Fibroblast of lung (primary cell): ENCODE results near the gene DDR1. TPM values are rescaled to one million over a fixed set of nuclear protein-coding genes. Genes with fewer than 3 reads are reported as not detected.

ENCODE experiments used
- DNase-seq, 2 donors: peaks; one replicate each; pipeline versions ENCODE4 v3.0.0 to v3.0.0-alpha.2; 2010; ENCODE audit warnings: low read depth in 2 of 2
- H2AFZ ChIP-seq: 2 replicates; pipeline ENCODE4 v1.5.1; 2012; ENCODE audit warnings: low read length, control low read depth, inconsistent platforms
- H3K27ac ChIP-seq: 2 replicates; pipeline ENCODE4 v1.5.1; 2011; ENCODE audit warnings: low read length, control low read depth; ENCODE audit not compliant: insufficient read depth
- H3K27me3 ChIP-seq: 2 replicates; pipeline ENCODE4 v1.5.1; 2011; ENCODE audit warnings: mild to moderate bottlenecking, low read length; ENCODE audit not compliant: control insufficient read depth, insufficient read depth
- H3K36me3 ChIP-seq: 2 replicates; pipeline ENCODE4 v1.5.1; 2011; ENCODE audit warnings: low read length; ENCODE audit not compliant: control insufficient read depth, insufficient read depth
- H3K4me1 ChIP-seq: 2 replicates; pipeline ENCODE4 v1.5.1; 2011; ENCODE audit warnings: low read length; ENCODE audit not compliant: control insufficient read depth, insufficient read depth; ENCODE audit errors: extremely low read depth
- H3K4me2 ChIP-seq: 2 replicates; pipeline ENCODE4 v1.5.1; 2011; ENCODE audit warnings: low read length, control low read depth; ENCODE audit not compliant: insufficient read depth; ENCODE audit errors: extremely low read depth
- H3K4me3 ChIP-seq, 4 experiments: fragments of 200-600 bp in 1 of 4; sonication (generic) in 1 of 4; replicated peaks in 1 of 4; 2 replicates each; pipeline ENCODE4 v1.5.1; 2011 to 2016; ENCODE audit warnings: low read length in 4 of 4, low read depth in 3 of 4, mild to moderate bottlenecking in 3 of 4, control low read depth in 2 of 4, inconsistent platforms in 1 of 4, mixed read lengths in 1 of 4; ENCODE audit not compliant: insufficient read depth in 1 of 4; ENCODE audit errors: control extremely low read depth in 1 of 4
- H3K79me2 ChIP-seq: 2 replicates; pipeline ENCODE4 v1.5.1; 2012; ENCODE audit warnings: mild to moderate bottlenecking, low read length, inconsistent platforms; ENCODE audit not compliant: control insufficient read depth, insufficient read depth
- H3K9ac ChIP-seq: 2 replicates; pipeline ENCODE4 v1.5.1; 2011; ENCODE audit warnings: mild to moderate bottlenecking, low read length, control low read depth; ENCODE audit not compliant: insufficient read depth
- H3K9me3 ChIP-seq: 2 replicates; pipeline ENCODE4 v1.5.1; 2012; ENCODE audit warnings: low read depth, low read length; ENCODE audit not compliant: control insufficient read depth, insufficient read depth
- H4K20me1 ChIP-seq: 2 replicates; pipeline ENCODE4 v1.5.1; 2011; ENCODE audit warnings: low read length; ENCODE audit not compliant: control insufficient read depth, insufficient read depth; ENCODE audit errors: extremely low read depth
- EZH2 ChIP-seq: IDR thresholded peaks from 2 replicates; pipeline ENCODE4 v1.5.1; 2012; ENCODE audit warnings: low read length, control low read depth, mild to moderate bottlenecking; ENCODE audit errors: missing control alignments
- polyA plus RNA-seq, 2 donors: library from polyadenylated mRNA; depleted of rRNA in 1 of 2; stranded (reverse) in 1 of 2; unstranded in 1 of 2; fragments of >200 nt; gene quantifications; 2 replicates each; pipeline ENCODE4 v1.2.1, GENCODE V29; 2011 to 2012; ENCODE audit warnings: missing spikeins in 1 of 2
- total RNA-seq: library from RNA; depleted of rRNA; stranded (reverse); fragments of >200 nt; gene quantifications from 2 replicates; pipeline ENCODE4 v1.2.1, GENCODE V29; 2014
- TF ChIP-seq, protein P1 (sequence below), 2 donors: IDR thresholded peaks in 1 of 2; conservative IDR thresholded peaks in 1 of 2; 1 replicate in 1 of 2; 2 replicates in 1 of 2; pipeline ENCODE4 v1.5.1; 2011 to 2012; ENCODE audit warnings: low read length in 2 of 2, control low read depth in 1 of 2, inconsistent platforms in 1 of 2, low read depth in 1 of 2, mild to moderate bottlenecking in 1 of 2

Gene DDR1
- total and polyA plus RNA-seq, 2 donors (not counting 1 experiment from before 2014, with no cell fraction given): 10.9 to 17.5 TPM

DNA sequence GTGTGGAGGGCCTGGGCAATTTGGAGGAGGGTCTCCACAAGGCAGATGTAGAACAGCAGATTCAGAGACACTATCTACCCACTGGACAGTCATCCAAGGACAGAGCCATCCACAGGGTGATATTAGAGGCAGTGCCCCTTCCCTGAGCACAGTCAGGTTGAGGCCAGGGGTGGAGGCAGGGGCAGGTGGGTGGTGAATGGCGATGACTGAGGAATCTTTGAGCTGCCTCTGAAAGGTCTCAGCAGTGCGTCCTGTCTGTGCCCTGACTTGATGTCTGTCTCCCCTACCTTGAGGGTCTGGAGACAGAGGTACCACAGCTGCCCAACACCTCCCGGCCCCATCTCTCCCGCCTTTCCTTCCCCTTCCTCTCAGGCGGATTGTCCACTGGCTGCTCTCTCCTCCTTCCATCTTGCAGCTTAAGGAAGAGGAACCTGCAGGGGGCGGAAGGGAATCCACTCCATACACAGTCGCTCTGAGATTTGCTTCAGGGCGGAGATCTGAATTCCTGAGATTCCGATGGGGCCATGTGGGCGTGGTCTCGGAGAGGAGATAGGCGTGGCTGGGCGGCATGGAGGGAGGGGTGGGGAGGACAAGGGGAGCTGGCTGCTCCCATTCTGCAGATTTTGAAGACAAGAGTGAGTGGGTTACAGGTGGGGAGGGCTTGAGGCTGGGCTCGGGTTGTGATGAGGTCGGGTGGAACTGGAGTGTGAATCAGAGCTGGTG is 58.2 kb downstream of the DDR1 start:
- Histone ChIP-seq H3K4me2 (peak overlapping the region; percentile 46), H3K79me2 (no peaks in the 10 kb centered on the region), H3K27me3 (peaks cover 20% of the 10 kb centered on the region), H3K27ac (no peak overlapping the region), H3K9ac (no peak overlapping the region), H2AFZ (peak overlapping the region; percentile 85), H3K4me3 (no peak overlapping the region), H3K4me1 (peaks cover 4% of the 10 kb centered on the region), H3K9me3 (no peaks in the 10 kb centered on the region), H4K20me1 (no peaks in the 10 kb centered on the region), H3K36me3 (no peaks in the 10 kb centered on the region)
- peak; percentile 70 to 78 for DNase-seq
- TF ChIP-seq EZH2: no peak
- TF ChIP-seq, protein P1, sequence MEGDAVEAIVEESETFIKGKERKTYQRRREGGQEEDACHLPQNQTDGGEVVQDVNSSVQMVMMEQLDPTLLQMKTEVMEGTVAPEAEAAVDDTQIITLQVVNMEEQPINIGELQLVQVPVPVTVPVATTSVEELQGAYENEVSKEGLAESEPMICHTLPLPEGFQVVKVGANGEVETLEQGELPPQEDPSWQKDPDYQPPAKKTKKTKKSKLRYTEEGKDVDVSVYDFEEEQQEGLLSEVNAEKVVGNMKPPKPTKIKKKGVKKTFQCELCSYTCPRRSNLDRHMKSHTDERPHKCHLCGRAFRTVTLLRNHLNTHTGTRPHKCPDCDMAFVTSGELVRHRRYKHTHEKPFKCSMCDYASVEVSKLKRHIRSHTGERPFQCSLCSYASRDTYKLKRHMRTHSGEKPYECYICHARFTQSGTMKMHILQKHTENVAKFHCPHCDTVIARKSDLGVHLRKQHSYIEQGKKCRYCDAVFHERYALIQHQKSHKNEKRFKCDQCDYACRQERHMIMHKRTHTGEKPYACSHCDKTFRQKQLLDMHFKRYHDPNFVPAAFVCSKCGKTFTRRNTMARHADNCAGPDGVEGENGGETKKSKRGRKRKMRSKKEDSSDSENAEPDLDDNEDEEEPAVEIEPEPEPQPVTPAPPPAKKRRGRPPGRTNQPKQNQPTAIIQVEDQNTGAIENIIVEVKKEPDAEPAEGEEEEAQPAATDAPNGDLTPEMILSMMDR (conservative IDR thresholded peaks at IDR 0.05 in 1 of 2, IDR thresholded peaks at IDR 0.05 in 1 of 2; ENCODE audit: low read depth in 1 of 2, low read length in 2 of 2): peak; percentile 55 to 61

DNA sequence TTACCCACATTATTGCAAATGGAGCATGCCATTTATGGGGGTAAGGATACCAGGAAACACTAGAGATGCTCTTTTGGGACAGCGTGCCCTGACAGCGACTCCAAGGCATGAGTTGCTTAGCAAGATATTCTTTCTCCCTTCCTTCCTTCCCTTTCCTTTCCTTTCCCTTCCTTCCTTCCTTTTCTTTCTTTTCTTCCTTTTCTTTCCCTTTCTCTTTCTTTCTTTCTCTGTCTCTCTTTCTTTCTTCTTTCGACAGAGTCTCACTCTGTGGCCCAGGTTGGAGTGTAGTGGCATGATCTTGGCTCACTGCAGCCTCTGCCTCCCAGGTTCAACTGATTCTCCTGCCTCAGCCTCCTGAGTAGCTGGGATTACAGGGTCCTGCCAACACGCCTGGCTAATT is 59.7 kb downstream of the DDR1 start:
- H3K4me1 ChIP-seq: peaks cover 4% of the 10 kb centered on the region
- H3K9ac ChIP-seq: no peak overlapping the region
- no peaks in the 10 kb centered on the region for H3K79me2 ChIP-seq
- H2AFZ ChIP-seq: no peak overlapping the region
- peaks cover 22% of the 10 kb centered on the region for H3K27me3 ChIP-seq
- no peak for DNase-seq
- H3K9me3 ChIP-seq: no peaks in the 10 kb centered on the region
- no peak overlapping the region for H3K27ac ChIP-seq
- H3K4me2 ChIP-seq: no peak overlapping the region
- H4K20me1 ChIP-seq: no peaks in the 10 kb centered on the region
- H3K36me3 ChIP-seq: no peaks in the 10 kb centered on the region
- H3K4me3 ChIP-seq: no peak overlapping the region
- no peak for TF ChIP-seq EZH2
- TF ChIP-seq, protein P1 (conservative IDR thresholded peaks at IDR 0.05 in 1 of 2, IDR thresholded peaks at IDR 0.05 in 1 of 2; ENCODE audit: low read depth in 1 of 2, low read length in 2 of 2): no peak

DNA sequence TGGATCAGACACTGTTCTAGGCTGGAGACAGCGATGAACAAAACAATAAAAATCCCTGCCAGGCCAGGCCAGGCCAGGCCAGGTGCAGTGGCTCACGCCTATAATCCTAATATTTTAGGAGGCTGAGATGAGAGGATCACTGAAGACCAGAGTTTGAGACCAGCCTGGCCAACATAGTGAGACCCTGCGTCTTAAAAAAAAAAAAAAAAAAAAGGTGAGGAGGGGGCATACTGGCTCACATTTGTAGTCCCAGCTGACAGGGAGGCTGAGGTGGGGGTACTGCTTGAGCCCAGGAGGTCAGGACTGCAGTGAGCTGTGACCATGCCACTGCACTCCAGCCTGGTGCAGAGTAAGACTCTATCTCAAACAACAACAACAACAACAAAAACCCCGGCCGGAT is 61.0 kb downstream of the DDR1 start:
- no peak overlapping the region for H3K9ac ChIP-seq
- H3K4me2 ChIP-seq: no peak overlapping the region
- H3K4me1 ChIP-seq: peaks cover 4% of the 10 kb centered on the region
- no peaks in the 10 kb centered on the region for H3K79me2 ChIP-seq
- TF ChIP-seq EZH2: no peak
- H3K4me3 ChIP-seq: no peak overlapping the region
- no peak overlapping the region for H3K27ac ChIP-seq
- peaks cover 22% of the 10 kb centered on the region for H3K27me3 ChIP-seq
- H2AFZ ChIP-seq: no peak overlapping the region
- H3K36me3 ChIP-seq: no peaks in the 10 kb centered on the region
- no peak for DNase-seq
- no peaks in the 10 kb centered on the region for H3K9me3 ChIP-seq
- H4K20me1 ChIP-seq: no peaks in the 10 kb centered on the region
